HUES48 (cell line): ENCODE data around the gene UNC5B.

ENCODE experiments used
- H3K27ac ChIP-seq: one replicate; pipeline ENCODE4 v1.7.0; 2013; ENCODE audit warnings: low read depth, low read length, inconsistent platforms
- H3K27me3 ChIP-seq: 2 replicates; pipeline ENCODE4 v1.6.1; 2013; ENCODE audit warnings: mild to moderate bottlenecking, low read length; ENCODE audit not compliant: control insufficient read depth, insufficient read depth
- H3K36me3 ChIP-seq: 2 replicates; pipeline ENCODE4 v1.6.1; 2013; ENCODE audit warnings: low read length; ENCODE audit not compliant: control insufficient read depth, insufficient read depth
- H3K4me1 ChIP-seq: 2 replicates; pipeline ENCODE4 v1.6.1; 2013; ENCODE audit warnings: mild to moderate bottlenecking, low read length; ENCODE audit not compliant: control insufficient read depth, insufficient read depth
- H3K4me3 ChIP-seq: 2 replicates; pipeline ENCODE4 v1.5.1; 2013; ENCODE audit warnings: mild to moderate bottlenecking, low read depth, low read length
- H3K9ac ChIP-seq: 2 replicates; pipeline ENCODE4 v1.6.1; 2013; ENCODE audit warnings: mild to moderate bottlenecking, low read depth, low read length, moderate library complexity
- H3K9me3 ChIP-seq: 2 replicates; pipeline ENCODE4 v1.6.1; 2013; ENCODE audit warnings: low read length; ENCODE audit not compliant: control insufficient read depth, insufficient read depth

UNC5B gene

GRCh38 chr10:71250842-71251241, 38.5 kb downstream of the UNC5B start:
- H3K9me3 ChIP-seq = no peaks in the 10 kb centered on the region
- H3K4me3 ChIP-seq = no peak overlapping the region
- H3K27me3 ChIP-seq = no peaks in the 10 kb centered on the region
- H3K4me1 ChIP-seq = peaks cover 17% of the 10 kb centered on the region
- no peaks in the 10 kb centered on the region for H3K36me3 ChIP-seq
- no peak overlapping the region for H3K9ac ChIP-seq
- H3K27ac ChIP-seq = no peak overlapping the region

- no peak overlapping the region for H3K9ac ChIP-seq
- no peaks in the 10 kb centered on the region for H3K27me3 ChIP-seq
- H3K4me1 ChIP-seq = peaks cover 17% of the 10 kb centered on the region
- H3K36me3 ChIP-seq = no peaks in the 10 kb centered on the region
- H3K4me3 ChIP-seq = no peak overlapping the region
- H3K9me3 ChIP-seq = no peaks in the 10 kb centered on the region
- H3K27ac ChIP-seq = no peak overlapping the region
Measured at GRCh38 chr10:71251319-71251718, 38.9 kb downstream of the UNC5B start.

GRCh38 chr10:71252220-71252619, 39.9 kb downstream of the UNC5B start:
- Histone ChIP-seq H3K4me1 (peaks cover 17% of the 10 kb centered on the region), H3K9me3 (no peaks in the 10 kb centered on the region), H3K36me3 (no peaks in the 10 kb centered on the region), H3K4me3 (no peak overlapping the region), H3K27me3 (no peaks in the 10 kb centered on the region), H3K9ac (no peak overlapping the region), H3K27ac (no peak overlapping the region)

- H3K4me3 ChIP-seq = no peak overlapping the region
- H3K36me3 ChIP-seq = no peaks in the 10 kb centered on the region
- peak overlapping the region; percentile 84 for H3K27ac ChIP-seq
- no peaks in the 10 kb centered on the region for H3K27me3 ChIP-seq
- peaks cover 17% of the 10 kb centered on the region for H3K4me1 ChIP-seq
- H3K9ac ChIP-seq = no peak overlapping the region
- no peaks in the 10 kb centered on the region for H3K9me3 ChIP-seq
Measured at GRCh38 chr10:71253981-71254818, 41.8 kb downstream of the UNC5B start.

GRCh38 chr10:71254834-71255549, 42.6 kb downstream of the UNC5B start:
- Histone ChIP-seq H3K9ac (no peak overlapping the region), H3K27me3 (no peaks in the 10 kb centered on the region), H3K4me1 (peaks cover 21% of the 10 kb centered on the region), H3K4me3 (no peak overlapping the region), H3K9me3 (no peaks in the 10 kb centered on the region), H3K27ac (peak overlapping the region; percentile 84), H3K36me3 (no peaks in the 10 kb centered on the region)

- peak overlapping the region; percentile 8 for H3K27ac ChIP-seq
- no peaks in the 10 kb centered on the region for H3K27me3 ChIP-seq
- H3K9me3 ChIP-seq = no peaks in the 10 kb centered on the region
- H3K9ac ChIP-seq = no peak overlapping the region
- no peak overlapping the region for H3K4me3 ChIP-seq
- H3K4me1 ChIP-seq = peaks cover 26% of the 10 kb centered on the region
- H3K36me3 ChIP-seq = no peaks in the 10 kb centered on the region
Measured at GRCh38 chr10:71255550-71255807, 43.1 kb downstream of the UNC5B start.

- no peaks in the 10 kb centered on the region for H3K9me3 ChIP-seq
- peak overlapping the region; percentile 8 for H3K27ac ChIP-seq
- peaks cover 31% of the 10 kb centered on the region for H3K4me1 ChIP-seq
- no peaks in the 10 kb centered on the region for H3K27me3 ChIP-seq
- H3K4me3 ChIP-seq = no peak overlapping the region
- H3K36me3 ChIP-seq = no peaks in the 10 kb centered on the region
- no peak overlapping the region for H3K9ac ChIP-seq
Measured at GRCh38 chr10:71255808-71256660, 43.7 kb downstream of the UNC5B start.

GRCh38 chr10:71256661-71257318, 44.4 kb downstream of the UNC5B start:
- H3K4me3 ChIP-seq = no peak overlapping the region
- no peaks in the 10 kb centered on the region for H3K27me3 ChIP-seq
- no peaks in the 10 kb centered on the region for H3K9me3 ChIP-seq
- no peak overlapping the region for H3K9ac ChIP-seq
- H3K36me3 ChIP-seq = no peaks in the 10 kb centered on the region
- H3K27ac ChIP-seq = no peak overlapping the region
- H3K4me1 ChIP-seq = peaks cover 33% of the 10 kb centered on the region

- no peak overlapping the region for H3K9ac ChIP-seq
Measured at GRCh38 chr10:71257319-71257997, 45.1 kb downstream of the UNC5B start.

GRCh38 chr10:71258046-71258445, 45.7 kb downstream of the UNC5B start:
- H3K4me1 ChIP-seq = peaks cover 37% of the 10 kb centered on the region
- no peak overlapping the region for H3K27ac ChIP-seq

More at GRCh38 chr10:71257319-71257997, 45.1 kb downstream of the UNC5B start:
- no peaks in the 10 kb centered on the region for H3K27me3 ChIP-seq
- no peak overlapping the region for H3K27ac ChIP-seq
- peaks cover 33% of the 10 kb centered on the region for H3K4me1 ChIP-seq
- H3K9me3 ChIP-seq = no peaks in the 10 kb centered on the region
- no peaks in the 10 kb centered on the region for H3K36me3 ChIP-seq
- H3K4me3 ChIP-seq = no peak overlapping the region

More at GRCh38 chr10:71258046-71258445, 45.7 kb downstream of the UNC5B start:
- H3K9me3 ChIP-seq = no peaks in the 10 kb centered on the region
- H3K9ac ChIP-seq = no peak overlapping the region
- no peaks in the 10 kb centered on the region for H3K36me3 ChIP-seq
- H3K4me3 ChIP-seq = no peak overlapping the region
- H3K27me3 ChIP-seq = no peaks in the 10 kb centered on the region
